Measurements from ENCODE around the gene TMEM256.

Gene TMEM256

DNA sequence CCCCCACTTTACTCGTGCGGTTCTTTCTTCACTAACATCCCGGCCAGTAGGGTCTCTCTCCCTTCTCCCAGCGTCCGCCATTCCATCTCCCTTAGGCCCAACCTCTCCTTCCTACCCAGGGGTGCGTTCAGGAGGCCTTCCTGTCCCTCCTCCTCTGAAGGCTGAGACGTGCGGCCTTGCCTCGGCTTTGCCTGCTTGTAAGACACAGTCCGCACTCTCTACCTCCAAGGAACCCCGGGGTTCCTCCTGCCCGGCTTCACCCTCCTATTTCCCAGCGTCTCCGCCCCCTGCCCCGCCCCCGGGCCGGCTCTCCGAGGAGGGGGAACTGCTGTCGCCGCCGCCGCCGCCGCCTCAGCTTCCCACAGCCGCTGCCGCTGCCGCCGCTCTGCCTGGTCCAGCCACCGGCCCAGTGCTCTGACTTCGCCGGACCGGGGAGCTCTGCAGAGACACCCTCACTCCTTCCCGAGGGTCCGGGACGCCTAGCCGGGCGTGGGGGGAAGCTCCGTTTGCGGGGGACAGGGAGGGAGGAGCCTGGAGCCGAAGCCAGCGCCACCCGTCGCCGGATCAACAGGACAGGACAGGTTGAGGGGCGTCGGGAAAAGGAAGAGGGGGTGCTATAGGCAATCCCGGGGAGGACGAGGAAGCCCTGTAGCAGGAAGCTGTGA lies 34.2 kb upstream of the TMEM256 start:
- TF ChIP-seq POLR2A (IDR thresholded peaks at IDR 0.05; ENCODE audit: low read depth, low read length) = no peak
- FAIRE-seq (no peak), DNase-seq (ENCODE audit: insufficient read length, low spot score) (no peak)

DNA sequence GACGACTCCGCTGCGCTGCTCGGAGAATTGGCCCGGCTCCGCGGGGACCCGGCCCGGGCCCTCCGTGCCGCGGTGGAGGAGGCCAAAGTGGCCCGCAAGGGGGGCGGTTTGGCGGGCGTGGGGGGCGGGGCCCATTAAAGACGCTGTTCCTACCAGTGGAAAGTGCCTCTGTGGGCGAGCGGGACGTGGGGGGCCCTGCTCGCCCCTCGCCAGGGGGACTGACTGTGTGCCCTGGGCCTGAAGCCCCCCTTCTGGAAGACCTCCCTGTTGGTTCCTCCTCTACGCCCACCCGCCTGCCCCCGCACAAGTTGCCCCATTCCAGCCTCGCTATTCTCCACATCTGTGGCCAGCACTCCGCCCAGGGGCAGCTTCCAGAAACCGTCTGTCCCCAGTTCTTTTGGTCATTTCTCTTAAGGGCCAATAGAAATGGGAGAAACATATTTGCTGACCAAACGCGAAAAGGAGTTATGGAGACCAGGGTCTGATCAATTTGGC lies 33.5 kb upstream of the TMEM256 start:
- no peak for TF ChIP-seq POLR2A (IDR thresholded peaks at IDR 0.05; ENCODE audit: low read depth, low read length)
- DNase-seq (ENCODE audit: insufficient read length, low spot score) (no peak), FAIRE-seq (no peak)

DNA sequence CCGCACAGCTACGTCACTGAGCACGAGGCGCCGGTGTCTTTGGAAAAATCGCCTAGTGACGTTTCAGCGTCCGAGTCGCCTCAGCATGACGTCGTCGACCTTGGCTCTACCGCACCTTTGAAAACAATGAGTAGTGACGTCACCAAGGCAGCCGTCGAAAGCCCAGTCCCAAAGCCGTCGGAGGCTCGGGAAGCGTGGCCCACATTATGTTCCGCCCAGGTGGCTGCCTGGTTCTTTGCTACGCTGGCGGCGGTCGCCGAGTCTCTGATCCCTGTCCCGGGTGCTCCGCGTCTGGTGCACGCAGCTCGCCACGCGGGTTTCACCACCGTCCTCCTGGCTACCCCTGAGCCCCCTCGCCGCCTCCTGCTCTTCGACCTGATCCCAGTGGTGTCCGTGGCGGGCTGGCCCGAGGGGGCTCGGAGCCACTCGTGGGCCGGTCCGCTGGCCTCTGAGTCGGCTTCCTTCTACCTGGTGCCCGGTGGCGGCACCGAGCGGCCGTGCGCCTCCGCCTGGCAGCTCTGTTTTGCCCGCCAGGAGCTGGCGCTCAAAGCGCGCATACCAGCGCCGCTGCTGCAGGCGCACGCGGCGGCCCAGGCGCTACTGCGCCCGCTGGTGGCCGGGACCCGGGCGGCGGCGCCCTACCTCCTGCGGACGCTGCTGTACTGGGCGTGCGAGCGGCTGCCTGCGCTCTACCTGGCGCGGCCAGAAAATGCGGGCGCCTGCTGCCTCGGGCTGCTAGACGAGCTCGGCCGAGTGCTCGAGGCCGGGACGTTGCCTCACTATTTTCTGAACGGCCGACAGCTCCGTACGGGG lies 32.9 kb upstream of the TMEM256 start:
- TF ChIP-seq POLR2A (IDR thresholded peaks at IDR 0.05; ENCODE audit: low read depth, low read length) = no peak
- FAIRE-seq = no peak
- DNase-seq (ENCODE audit: insufficient read length, low spot score) = peak; percentile 75

DNA sequence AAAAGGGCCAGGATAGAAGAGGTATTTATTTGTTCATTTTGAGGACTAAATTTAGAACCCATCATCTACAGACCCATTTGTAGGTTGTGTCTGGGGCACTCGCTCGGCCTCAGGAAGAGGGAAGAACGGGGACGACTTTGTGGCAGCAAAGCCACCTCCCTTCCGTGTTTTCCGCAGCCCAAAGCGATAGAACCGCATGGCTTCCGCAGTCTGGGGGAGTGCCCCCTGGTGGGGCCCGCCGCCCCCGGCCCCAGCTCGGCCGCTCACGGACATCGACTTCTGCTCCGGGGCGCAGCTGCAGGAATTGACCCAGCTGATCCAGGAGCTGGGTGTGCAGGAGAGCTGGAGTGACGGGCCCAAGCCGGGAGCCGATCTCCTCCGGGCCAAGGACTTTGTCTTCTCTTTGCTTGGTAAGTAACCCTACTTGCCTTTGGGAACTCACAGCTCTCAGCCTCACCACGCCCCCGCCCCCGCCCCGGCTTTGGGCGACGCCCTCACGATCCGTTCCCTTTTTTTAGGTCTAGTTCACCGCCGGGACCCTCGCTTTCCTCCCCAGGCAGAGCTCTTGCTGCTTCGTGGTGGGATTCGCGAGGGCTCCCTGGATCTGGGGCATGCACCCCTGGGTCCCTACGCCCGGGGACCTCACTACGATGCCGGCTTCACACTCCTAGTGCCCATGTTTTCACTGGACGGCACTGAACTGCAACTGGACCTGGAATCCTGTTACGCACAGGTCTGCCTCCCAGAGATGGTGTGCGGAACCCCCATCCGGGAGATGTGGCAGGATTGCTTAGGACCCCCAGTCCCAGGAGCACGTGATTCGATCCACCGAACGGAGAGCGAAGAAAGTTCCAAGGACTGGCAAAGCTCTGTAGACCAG lies 32.0 kb upstream of the TMEM256 start:
- TF ChIP-seq POLR2A (IDR thresholded peaks at IDR 0.05; ENCODE audit: low read depth, low read length) = no peak
- FAIRE-seq (no peak), DNase-seq (ENCODE audit: insufficient read length, low spot score) (no peak)

DNA sequence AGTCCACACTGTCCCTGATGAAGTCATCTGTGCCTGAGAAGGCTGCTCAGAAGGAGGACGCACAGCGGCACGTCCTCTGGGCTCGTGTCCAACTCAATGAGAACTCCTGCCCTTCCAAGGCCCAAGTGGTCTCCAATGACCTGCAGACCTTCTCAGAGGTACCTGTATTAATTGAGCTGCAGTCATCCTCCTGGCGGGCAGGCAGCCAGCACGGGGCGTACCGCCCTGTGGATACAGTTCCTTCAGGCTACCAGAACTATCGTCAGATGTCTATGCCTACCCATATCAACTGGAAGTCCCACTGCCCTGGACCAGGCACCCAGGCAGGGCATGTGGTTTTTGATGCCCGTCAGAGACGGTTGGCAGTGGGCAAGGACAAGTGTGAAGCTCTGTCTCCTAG lies 28.4 kb upstream of the TMEM256 start:
- no peak for TF ChIP-seq POLR2A (IDR thresholded peaks at IDR 0.05; ENCODE audit: low read depth, low read length)
- FAIRE-seq = no peak

DNA sequence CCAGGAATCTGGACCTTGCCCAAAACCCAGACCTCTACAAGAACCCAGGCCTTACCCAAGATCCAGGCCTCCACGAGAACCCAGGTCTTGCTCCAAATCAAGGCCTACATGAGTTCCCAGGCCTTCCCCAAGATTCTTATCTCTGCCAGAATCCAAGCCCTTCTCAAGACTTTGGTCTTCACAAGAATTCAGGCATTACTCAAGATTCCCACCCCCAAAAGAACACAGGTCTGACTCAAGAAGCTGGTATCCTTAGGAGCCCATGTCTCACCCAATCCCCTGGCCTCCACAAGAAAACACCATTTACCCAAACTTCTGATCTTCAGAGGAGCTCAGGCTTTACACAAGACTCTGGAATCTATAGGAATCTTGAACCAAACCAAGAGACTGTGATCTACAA lies 27.3 kb upstream of the TMEM256 start:
- FAIRE-seq = no peak
- no peak for DNase-seq (ENCODE audit: insufficient read length, low spot score)
- no peak for TF ChIP-seq POLR2A (IDR thresholded peaks at IDR 0.05; ENCODE audit: low read depth, low read length)

More for the DNA sequence above, 28.4 kb upstream of the TMEM256 start:
- DNase-seq (ENCODE audit: insufficient read length, low spot score) = no peak

DNA sequence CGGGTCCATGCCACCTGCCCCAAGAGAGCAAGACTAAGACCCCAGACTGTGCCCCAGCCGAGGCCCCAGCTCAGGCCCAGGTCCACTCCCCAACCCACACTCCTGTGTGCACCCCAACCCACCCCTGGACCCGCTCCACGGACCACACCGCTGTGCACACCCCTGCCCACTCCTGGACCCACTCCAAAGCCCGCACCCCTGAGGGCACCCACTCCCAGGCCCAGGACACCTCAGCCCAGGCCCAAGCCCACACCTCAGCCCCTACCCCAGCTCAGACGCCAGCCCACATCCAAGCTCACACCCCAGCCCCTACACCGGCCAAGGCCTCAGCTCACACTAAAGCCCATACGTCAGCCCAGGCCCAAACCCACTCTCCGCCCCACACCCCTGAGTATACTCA lies 25.8 kb upstream of the TMEM256 start:
- FAIRE-seq = no peak
- no peak for TF ChIP-seq POLR2A (IDR thresholded peaks at IDR 0.05; ENCODE audit: low read depth, low read length)
- DNase-seq (ENCODE audit: insufficient read length, low spot score) = no peak

DNA sequence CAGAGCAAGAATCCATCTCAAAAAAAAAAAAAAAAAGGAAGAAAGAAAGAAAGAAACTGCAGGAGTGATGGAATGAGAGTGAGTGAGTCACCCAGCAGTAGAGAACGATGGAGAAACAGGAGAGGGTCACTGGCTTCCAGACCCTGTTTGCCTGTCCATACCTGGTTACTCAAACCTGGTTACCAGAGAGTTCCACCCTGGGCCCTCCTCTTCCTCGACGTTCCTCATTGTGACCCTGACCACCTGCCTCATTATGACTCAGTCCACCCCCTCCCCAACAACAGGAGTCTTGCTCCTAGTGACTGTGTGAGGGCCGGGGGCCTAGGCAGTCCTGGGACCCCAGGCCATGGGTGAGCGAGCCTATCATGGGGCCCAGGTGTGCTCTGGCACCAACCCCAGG lies 24.7 kb upstream of the TMEM256 start, which contains the start of gene SPEM3:
SPEM3 (plus strand) TSS at position 301 of the 400 bp plus-strand sequence; CDS start at position 347, 46 bp downstream.
- FAIRE-seq = no peak
- no peak for DNase-seq (ENCODE audit: insufficient read length, low spot score)
- TF ChIP-seq POLR2A (IDR thresholded peaks at IDR 0.05; ENCODE audit: low read depth, low read length) = no peak

DNA sequence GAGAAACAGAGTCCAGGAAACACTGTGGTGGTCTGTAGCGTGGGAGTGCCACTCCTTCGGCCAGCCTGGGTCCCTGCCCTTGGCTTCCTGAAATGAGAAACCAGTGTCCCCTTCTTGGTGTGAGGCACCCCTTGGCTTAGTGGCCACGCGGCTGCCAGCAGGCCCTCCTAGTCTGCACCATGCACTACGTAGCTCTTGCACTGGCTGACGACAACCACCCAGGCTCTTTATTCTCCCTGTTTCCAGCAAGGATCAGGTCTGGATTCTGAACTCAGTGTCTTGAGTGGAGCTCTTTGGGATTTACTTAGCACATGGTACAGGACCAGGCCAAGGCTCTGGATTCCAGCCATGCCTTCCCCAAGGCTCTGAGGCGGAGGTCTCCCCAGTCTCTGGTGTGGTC lies 23.7 kb upstream of the TMEM256 start:
- no peak for FAIRE-seq
- DNase-seq (ENCODE audit: insufficient read length, low spot score) = no peak
- TF ChIP-seq POLR2A (IDR thresholded peaks at IDR 0.05; ENCODE audit: low read depth, low read length) = no peak

DNA sequence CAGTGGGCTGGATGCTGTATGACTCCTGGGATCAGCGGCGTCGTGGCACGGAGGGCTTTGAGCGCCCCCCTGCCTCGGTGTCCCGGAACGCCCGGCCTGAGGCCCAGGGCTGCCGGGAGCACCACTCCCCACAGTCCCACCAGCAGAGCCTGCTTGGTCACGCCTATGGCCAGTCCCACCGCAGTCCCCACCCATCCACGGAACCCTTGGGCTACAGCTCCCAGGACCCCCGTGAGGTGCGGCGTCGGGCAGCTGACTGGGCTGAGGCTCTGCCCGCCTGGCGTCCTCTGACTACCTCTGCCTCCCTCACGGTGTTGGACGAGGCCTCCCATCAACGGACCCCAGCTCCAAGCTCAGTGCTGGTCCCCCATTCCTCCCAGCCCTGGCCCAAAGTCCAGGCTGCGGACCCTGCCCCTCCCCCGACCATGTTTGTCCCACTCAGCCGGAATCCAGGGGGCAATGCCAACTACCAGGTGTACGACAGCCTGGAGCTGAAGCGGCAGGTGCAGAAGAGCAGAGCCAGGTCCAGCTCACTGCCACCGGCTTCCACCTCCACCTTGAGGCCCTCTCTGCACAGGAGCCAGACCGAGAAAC lies 23.1 kb upstream of the TMEM256 start:
- no peak for TF ChIP-seq POLR2A (IDR thresholded peaks at IDR 0.05; ENCODE audit: low read depth, low read length)
- no peak for DNase-seq (ENCODE audit: insufficient read length, low spot score)
- no peak for FAIRE-seq

DNA sequence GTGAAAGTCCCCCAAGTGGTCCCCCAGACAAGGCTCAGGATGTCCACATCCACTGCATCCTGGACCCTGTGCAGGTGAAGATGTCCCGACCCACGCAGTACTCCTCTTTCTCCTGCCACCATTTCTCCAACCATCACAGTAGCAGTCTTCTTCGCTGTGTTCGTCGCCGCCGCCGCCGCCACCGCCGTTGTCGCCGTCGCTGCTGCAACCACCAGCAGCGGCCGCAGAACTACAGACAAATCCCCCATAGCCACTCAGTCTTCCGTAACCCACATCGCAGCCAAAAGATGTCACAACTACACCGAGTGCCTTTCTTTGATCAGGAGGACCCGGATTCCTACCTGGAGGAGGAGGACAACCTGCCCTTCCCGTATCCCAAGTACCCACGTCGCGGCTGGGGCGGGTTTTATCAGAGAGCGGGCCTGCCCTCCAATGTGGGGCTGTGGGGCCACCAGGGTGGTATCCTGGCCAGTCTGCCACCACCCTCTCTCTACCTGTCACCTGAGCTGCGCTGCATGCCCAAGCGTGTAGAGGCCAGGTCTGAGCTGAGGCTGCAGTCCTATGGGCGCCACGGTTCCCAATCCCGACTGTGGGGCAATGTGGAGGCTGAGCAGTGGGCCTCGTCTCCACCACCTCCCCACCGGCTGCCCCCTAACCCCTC lies 22.4 kb upstream of the TMEM256 start:
- FAIRE-seq = no peak
- DNase-seq (ENCODE audit: insufficient read length, low spot score) = no peak
- no peak for TF ChIP-seq POLR2A (IDR thresholded peaks at IDR 0.05; ENCODE audit: low read depth, low read length)

DNA sequence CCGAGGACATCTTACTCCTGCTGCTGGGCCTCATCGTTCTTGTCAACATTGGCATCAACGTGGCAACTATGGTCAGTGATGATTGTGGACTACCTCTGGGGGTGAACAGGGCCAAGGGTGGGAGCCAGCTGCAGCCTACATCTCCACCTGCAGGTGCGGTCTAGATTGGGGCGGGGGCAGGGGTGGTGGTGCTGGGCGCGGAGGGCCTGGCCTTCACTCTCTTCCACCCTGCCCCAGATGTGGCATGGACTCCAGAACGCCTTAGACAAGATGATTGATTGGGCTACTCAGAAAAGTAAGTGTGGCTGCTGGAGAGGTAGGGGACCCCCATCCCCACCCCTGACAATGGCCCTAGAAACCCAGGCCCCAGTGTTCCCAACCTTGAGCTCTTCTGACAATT lies 21.9 kb upstream of the TMEM256 start:
- FAIRE-seq (no peak), DNase-seq (ENCODE audit: insufficient read length, low spot score) (no peak)
- no peak for TF ChIP-seq POLR2A (IDR thresholded peaks at IDR 0.05; ENCODE audit: low read depth, low read length)

DNA sequence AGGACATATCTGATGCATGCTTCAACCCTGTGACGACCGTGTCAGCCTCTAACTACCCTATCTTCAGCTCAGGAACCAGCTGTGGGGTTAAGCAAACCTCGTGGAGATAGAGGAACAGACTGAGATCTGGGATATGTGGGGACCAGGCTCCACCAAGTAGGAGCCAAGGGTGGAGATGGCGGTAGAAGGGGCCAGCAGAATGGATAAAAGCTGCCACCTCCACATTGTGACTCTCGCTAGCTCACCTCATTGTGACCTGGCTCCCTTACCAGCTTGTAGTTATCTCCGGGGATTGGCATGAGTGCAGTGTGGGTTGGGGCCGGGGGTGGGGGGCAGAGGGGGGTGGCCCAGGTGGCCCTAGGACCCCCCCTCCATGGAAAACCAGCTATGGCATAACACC lies 21.4 kb upstream of the TMEM256 start, which contains the start of gene SPEM2:
SPEM2 (plus strand) TSS at position 301 of the 400 bp plus-strand sequence; CDS start at position 374, 73 bp downstream.
- DNase-seq (ENCODE audit: insufficient read length, low spot score) (no peak), FAIRE-seq (no peak)
- TF ChIP-seq POLR2A (IDR thresholded peaks at IDR 0.05; ENCODE audit: low read depth, low read length) = no peak
